ENCODE results near the gene CPZ.

CPZ gene

DNA sequence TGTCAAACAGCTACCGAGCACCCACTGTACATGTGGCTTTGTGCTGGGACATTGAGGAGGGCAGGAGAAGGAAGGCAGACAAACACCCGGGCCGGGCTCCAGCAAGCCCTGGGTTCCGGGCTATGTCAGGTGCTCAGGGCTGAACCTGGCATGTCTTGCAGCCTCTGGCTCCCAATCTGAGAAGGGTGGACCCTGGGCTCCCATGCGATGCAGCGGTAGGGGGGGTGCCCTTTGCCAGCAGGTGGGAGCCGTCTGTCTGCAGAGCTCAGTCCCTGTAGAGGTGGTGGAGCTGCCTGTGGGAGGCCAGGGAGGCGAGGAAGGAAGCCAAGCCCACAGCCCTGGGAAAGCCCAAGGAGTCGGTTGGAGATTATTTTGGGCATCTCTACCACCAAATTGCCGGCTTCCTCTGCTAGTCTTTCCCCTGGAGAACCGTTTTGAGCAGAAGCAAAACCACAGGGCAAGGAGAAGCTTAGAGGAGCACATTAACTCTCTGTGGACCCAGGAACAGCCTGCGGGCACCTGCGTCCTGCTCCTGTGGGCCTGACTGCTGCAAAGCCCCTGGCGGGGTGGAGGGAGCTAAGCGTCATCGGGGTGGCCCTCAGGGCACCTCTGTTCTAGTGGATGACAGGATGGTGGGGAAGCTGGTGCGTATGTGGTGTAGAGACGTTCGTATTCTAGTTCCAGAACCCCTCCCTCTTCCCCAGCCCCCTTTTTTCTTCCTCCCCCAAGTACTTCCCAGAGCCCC is 10.3 kb downstream of the CPZ start:
- Histone ChIP-seq H3K4me3 (ENCODE audit: low read depth, low read length) (no peak overlapping the region), H2AFZ (no peak overlapping the region), H3K27me3 (ENCODE audit: control insufficient read depth, insufficient read depth, low read length) (peaks cover 2% of the 10 kb centered on the region), H3K79me2 (no peaks in the 10 kb centered on the region), H3K9ac (no peak overlapping the region), H3K4me1 (no peaks in the 10 kb centered on the region), H3K9me3 (ENCODE audit: control insufficient read depth, low read length) (no peaks in the 10 kb centered on the region), H3K4me2 (ENCODE audit: low read length) (no peak overlapping the region), H3K27ac (no peak overlapping the region), H3K36me3 (ENCODE audit: control insufficient read depth, insufficient read depth, low read length) (no peaks in the 10 kb centered on the region)
- TF ChIP-seq, protein P1, sequence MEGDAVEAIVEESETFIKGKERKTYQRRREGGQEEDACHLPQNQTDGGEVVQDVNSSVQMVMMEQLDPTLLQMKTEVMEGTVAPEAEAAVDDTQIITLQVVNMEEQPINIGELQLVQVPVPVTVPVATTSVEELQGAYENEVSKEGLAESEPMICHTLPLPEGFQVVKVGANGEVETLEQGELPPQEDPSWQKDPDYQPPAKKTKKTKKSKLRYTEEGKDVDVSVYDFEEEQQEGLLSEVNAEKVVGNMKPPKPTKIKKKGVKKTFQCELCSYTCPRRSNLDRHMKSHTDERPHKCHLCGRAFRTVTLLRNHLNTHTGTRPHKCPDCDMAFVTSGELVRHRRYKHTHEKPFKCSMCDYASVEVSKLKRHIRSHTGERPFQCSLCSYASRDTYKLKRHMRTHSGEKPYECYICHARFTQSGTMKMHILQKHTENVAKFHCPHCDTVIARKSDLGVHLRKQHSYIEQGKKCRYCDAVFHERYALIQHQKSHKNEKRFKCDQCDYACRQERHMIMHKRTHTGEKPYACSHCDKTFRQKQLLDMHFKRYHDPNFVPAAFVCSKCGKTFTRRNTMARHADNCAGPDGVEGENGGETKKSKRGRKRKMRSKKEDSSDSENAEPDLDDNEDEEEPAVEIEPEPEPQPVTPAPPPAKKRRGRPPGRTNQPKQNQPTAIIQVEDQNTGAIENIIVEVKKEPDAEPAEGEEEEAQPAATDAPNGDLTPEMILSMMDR (IDR thresholded peaks at IDR 0.05), result no peak

DNA sequence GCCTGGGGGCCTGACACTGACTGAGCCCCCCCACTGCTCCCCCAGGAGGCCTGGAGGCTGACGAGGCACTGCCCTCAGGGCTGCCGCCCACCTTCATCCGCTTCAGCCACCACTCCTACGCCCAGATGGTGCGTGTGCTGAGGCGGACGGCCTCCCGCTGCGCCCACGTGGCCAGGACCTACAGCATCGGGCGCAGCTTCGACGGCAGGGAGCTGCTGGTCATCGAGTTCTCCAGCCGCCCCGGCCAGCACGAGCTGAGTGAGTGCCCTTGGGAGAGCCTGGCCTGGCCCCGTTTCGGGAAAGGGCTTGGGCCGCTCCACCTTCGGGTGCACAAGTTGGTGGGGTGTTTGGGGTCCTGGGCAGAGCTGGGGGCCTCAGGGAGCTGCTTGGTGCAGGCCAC is 11.4 kb downstream of the CPZ start:
- H3K4me2 ChIP-seq (ENCODE audit: low read length), result no peak overlapping the region
- H3K27me3 ChIP-seq (ENCODE audit: control insufficient read depth, insufficient read depth, low read length), result peaks cover 2% of the 10 kb centered on the region
- H3K36me3 ChIP-seq (ENCODE audit: control insufficient read depth, insufficient read depth, low read length), result no peaks in the 10 kb centered on the region
- no peaks in the 10 kb centered on the region for H3K9me3 ChIP-seq (ENCODE audit: control insufficient read depth, low read length)
- no peaks in the 10 kb centered on the region for H3K79me2 ChIP-seq
- no peak overlapping the region for H3K9ac ChIP-seq
- no peak overlapping the region for H3K4me3 ChIP-seq (ENCODE audit: low read depth, low read length)
- no peak overlapping the region for H3K27ac ChIP-seq
- TF ChIP-seq, protein P1 (IDR thresholded peaks at IDR 0.05), result no peak
- H2AFZ ChIP-seq, result no peak overlapping the region
- H3K4me1 ChIP-seq, result no peaks in the 10 kb centered on the region

DNA sequence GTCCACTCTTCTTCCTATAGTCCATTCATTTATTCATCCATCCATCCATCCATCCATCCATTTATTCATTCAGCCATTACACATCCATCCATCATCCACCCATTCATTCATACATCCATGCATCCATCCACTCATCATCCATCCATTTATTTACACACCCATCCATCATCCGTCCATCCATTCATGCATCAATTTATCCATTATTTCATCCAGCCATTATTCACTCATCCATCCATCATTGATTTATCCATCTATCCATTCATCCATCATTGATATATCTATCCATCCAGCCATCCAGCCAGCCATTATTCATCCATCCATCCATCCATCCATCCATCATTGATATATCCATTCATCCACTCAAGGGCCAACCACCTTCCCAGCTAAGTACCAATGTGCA is 12.7 kb downstream of the CPZ start:
- no peak overlapping the region for H3K27ac ChIP-seq
- H2AFZ ChIP-seq, result no peak overlapping the region
- H3K9ac ChIP-seq, result no peak overlapping the region
- H3K4me3 ChIP-seq (ENCODE audit: low read depth, low read length), result no peak overlapping the region
- no peaks in the 10 kb centered on the region for H3K36me3 ChIP-seq (ENCODE audit: control insufficient read depth, insufficient read depth, low read length)
- H3K79me2 ChIP-seq, result no peaks in the 10 kb centered on the region
- H3K9me3 ChIP-seq (ENCODE audit: control insufficient read depth, low read length), result no peaks in the 10 kb centered on the region
- H3K27me3 ChIP-seq (ENCODE audit: control insufficient read depth, insufficient read depth, low read length), result peaks cover 2% of the 10 kb centered on the region
- no peak overlapping the region for H3K4me2 ChIP-seq (ENCODE audit: low read length)
- TF ChIP-seq, protein P1 (IDR thresholded peaks at IDR 0.05), result no peak
- no peaks in the 10 kb centered on the region for H3K4me1 ChIP-seq

DNA sequence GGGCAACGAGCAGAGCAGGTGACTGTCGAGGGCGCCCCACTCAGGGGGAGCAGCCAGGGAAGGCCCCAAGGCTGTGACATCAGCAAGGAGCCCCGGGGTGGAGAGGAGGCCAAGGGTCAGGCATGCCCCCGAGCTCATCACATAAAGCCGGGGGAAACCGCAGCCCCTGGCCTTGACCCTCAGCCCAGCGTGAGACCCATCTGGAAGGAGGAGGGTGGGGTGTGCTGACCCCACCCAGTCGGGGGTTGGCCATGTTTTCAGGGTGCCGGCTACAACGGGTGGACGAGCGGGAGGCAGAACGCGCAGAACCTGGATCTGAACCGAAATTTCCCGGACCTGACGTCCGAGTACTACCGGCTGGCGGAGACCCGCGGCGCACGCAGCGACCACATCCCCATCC is 13.9 kb downstream of the CPZ start:
- H3K9me3 ChIP-seq (ENCODE audit: control insufficient read depth, low read length), result no peaks in the 10 kb centered on the region
- H3K4me1 ChIP-seq, result no peaks in the 10 kb centered on the region
- H3K27me3 ChIP-seq (ENCODE audit: control insufficient read depth, insufficient read depth, low read length), result peaks cover 2% of the 10 kb centered on the region
- no peak overlapping the region for H2AFZ ChIP-seq
- H3K9ac ChIP-seq, result no peak overlapping the region
- H3K36me3 ChIP-seq (ENCODE audit: control insufficient read depth, insufficient read depth, low read length), result no peaks in the 10 kb centered on the region
- H3K4me2 ChIP-seq (ENCODE audit: low read length), result no peak overlapping the region
- H3K27ac ChIP-seq, result no peak overlapping the region
- H3K79me2 ChIP-seq, result no peaks in the 10 kb centered on the region
- TF ChIP-seq, protein P1 (IDR thresholded peaks at IDR 0.05), result no peak
- H3K4me3 ChIP-seq (ENCODE audit: low read depth, low read length), result no peak overlapping the region

DNA sequence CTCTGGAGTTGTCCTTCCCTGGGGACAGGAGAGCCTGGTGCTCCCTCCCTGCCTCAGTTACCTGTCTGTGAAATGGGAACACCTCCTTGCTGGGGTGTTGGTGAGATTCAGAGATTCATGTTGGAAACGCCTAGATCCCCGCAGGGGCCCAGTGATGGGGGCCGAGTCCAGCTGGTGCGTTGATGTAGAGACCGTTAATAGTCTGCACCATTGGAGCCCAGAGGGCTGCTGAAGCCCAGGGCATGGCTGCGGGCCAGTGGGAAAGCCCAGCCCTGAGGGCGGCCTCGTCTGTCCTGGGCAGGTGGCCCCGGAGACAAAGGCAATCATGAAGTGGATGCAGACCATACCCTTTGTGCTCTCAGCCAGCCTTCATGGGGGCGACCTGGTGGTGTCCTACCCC is 14.4 kb downstream of the CPZ start:
- Histone ChIP-seq H3K27ac (no peak overlapping the region), H3K9ac (no peak overlapping the region), H2AFZ (no peak overlapping the region), H3K4me1 (no peaks in the 10 kb centered on the region), H3K79me2 (no peaks in the 10 kb centered on the region), H3K9me3 (ENCODE audit: control insufficient read depth, low read length) (no peaks in the 10 kb centered on the region), H3K27me3 (ENCODE audit: control insufficient read depth, insufficient read depth, low read length) (peaks cover 2% of the 10 kb centered on the region), H3K4me3 (ENCODE audit: low read depth, low read length) (no peak overlapping the region), H3K36me3 (ENCODE audit: control insufficient read depth, insufficient read depth, low read length) (no peaks in the 10 kb centered on the region), H3K4me2 (ENCODE audit: low read length) (no peak overlapping the region)
- TF ChIP-seq, protein P1 (IDR thresholded peaks at IDR 0.05), result no peak
